CD14-positive monocyte (primary cell): ENCODE data around the gene KNDC1. TPM values are rescaled to one million over a fixed set of nuclear protein-coding genes. Genes with fewer than 3 reads are reported as not detected.

Experiments used
- DNase-seq, 3 donors: peaks; one replicate each; pipeline ENCODE4 v3.0.0-alpha.2; 2011 to 2022
- H2AFZ ChIP-seq: 2 replicates; pipeline ENCODE4 v1.6.0; 2012; ENCODE audit warnings: mild to moderate bottlenecking, low read depth, low read length, inconsistent platforms; ENCODE audit not compliant: insufficient read depth, poor library complexity, severe bottlenecking
- H3K27ac ChIP-seq, 2 donors: 1 replicate in 1 of 2; 2 replicates in 1 of 2; pipeline ENCODE4 v1.5.1; 2012 to 2013; ENCODE audit warnings: low read length in 2 of 2, control low read depth in 1 of 2, inconsistent platforms in 1 of 2, low read depth in 1 of 2, mild to moderate bottlenecking in 1 of 2
- H3K27me3 ChIP-seq, 2 donors: one replicate each; pipeline versions ENCODE4 v1.6.0 to v1.6.1; 2011 to 2013; ENCODE audit warnings: low read length in 2 of 2; ENCODE audit not compliant: control insufficient read depth in 2 of 2, insufficient read depth in 2 of 2
- H3K36me3 ChIP-seq, 2 donors: replicated peaks in 1 of 2; 1 replicate in 1 of 2; 2 replicates in 1 of 2; pipeline versions ENCODE4 v1.5.1 to v1.6.1; 2012 to 2013; ENCODE audit warnings: low read length in 2 of 2, control low read depth in 1 of 2, inconsistent platforms in 1 of 2, mild to moderate bottlenecking in 1 of 2; ENCODE audit not compliant: insufficient read depth in 2 of 2, control insufficient read depth in 1 of 2
- H3K4me1 ChIP-seq, 2 donors: 1 replicate in 1 of 2; 2 replicates in 1 of 2; pipeline versions ENCODE4 v1.5.1 to v1.6.1; 2012 to 2013; ENCODE audit warnings: low read length in 2 of 2, control low read depth in 1 of 2, inconsistent platforms in 1 of 2, mild to moderate bottlenecking in 1 of 2, moderate library complexity in 1 of 2; ENCODE audit not compliant: insufficient read depth in 2 of 2, control insufficient read depth in 1 of 2
- H3K4me2 ChIP-seq: replicated peaks from 2 replicates; pipeline ENCODE3; 2012; ENCODE audit warnings: low read length, moderate library complexity, mild to moderate bottlenecking; ENCODE audit not compliant: poor library complexity, severe bottlenecking; ENCODE audit errors: extremely low read depth
- H3K4me3 ChIP-seq, 3 experiments: fragments of 200-600 bp in 1 of 3; sonication (generic) in 1 of 3; replicated peaks in 1 of 3; 1 replicate in 2 of 3; 2 replicates in 1 of 3; pipeline ENCODE4 v1.5.1; 2011 to 2013; ENCODE audit warnings: low read length in 3 of 3, mild to moderate bottlenecking in 3 of 3, control low read depth in 2 of 3, low read depth in 2 of 3, inconsistent platforms in 1 of 3, moderate library complexity in 1 of 3
- H3K79me2 ChIP-seq: 2 replicates; pipeline ENCODE4 v1.6.0; 2012; ENCODE audit warnings: mild to moderate bottlenecking, control low read depth, inconsistent platforms, low read length, moderate library complexity; ENCODE audit not compliant: insufficient read depth
- H3K9ac ChIP-seq: 2 replicates; pipeline ENCODE4 v1.6.0; 2017; ENCODE audit warnings: low read length, mild to moderate bottlenecking; ENCODE audit not compliant: insufficient read depth, poor library complexity, severe bottlenecking
- H3K9me3 ChIP-seq, 2 donors: replicated peaks in 1 of 2; 1 replicate in 1 of 2; 2 replicates in 1 of 2; pipeline versions ENCODE4 v1.5.1 to v1.6.1; 2012 to 2013; ENCODE audit warnings: low read length in 2 of 2, control low read depth in 1 of 2; ENCODE audit not compliant: control insufficient read depth in 1 of 2, insufficient read depth in 1 of 2
- H4K20me1 ChIP-seq: 2 replicates; pipeline ENCODE4 v1.6.0; 2012; ENCODE audit warnings: mild to moderate bottlenecking, low read length, control low read depth, moderate library complexity; ENCODE audit not compliant: insufficient read depth
- H3K27ac Mint-ChIP-seq, 7 donors: one replicate each; pipeline ENCODE4 v1.8.0; 2020; ENCODE audit warnings: mild to moderate bottlenecking in 7 of 7, mixed read lengths in 7 of 7, moderate library complexity in 6 of 7, inconsistent platforms in 2 of 7
- H3K27me3 Mint-ChIP-seq, 3 donors: one replicate each; pipeline ENCODE4 v1.8.0; 2021 to 2022; ENCODE audit warnings: low read depth in 3 of 3, mild to moderate bottlenecking in 3 of 3, mixed read lengths in 3 of 3, moderate library complexity in 3 of 3, inconsistent platforms in 1 of 3
- H3K36me3 Mint-ChIP-seq, 2 donors: one replicate each; pipeline ENCODE4 v1.8.0; 2020; ENCODE audit warnings: mixed read lengths in 2 of 2, inconsistent platforms in 1 of 2, mild to moderate bottlenecking in 1 of 2
- H3K4me1 Mint-ChIP-seq: one replicate; pipeline ENCODE4 v1.8.0; 2020; ENCODE audit warnings: mild to moderate bottlenecking, mixed read lengths
- H3K4me3 Mint-ChIP-seq, 2 donors: one replicate each; pipeline ENCODE4 v1.8.0; 2020; ENCODE audit warnings: mild to moderate bottlenecking in 2 of 2, mixed read lengths in 2 of 2, moderate library complexity in 1 of 2
- H3K9me3 Mint-ChIP-seq, 7 donors: one replicate each; pipeline ENCODE4 v1.8.0; 2020 to 2022; ENCODE audit warnings: mixed read lengths in 7 of 7, mild to moderate bottlenecking in 6 of 7, moderate library complexity in 6 of 7, inconsistent platforms in 2 of 7
- WGBS: methylation state at CpG from one replicate; pipeline ENCODE4 v1.1.5; 2013; ENCODE audit warnings: missing lambda C conversion rate; ENCODE audit not compliant: insufficient coverage; 5-methylcytosine and 5-hydroxymethylcytosine counted together
- intact Hi-C, 2 donors: fragments of 100-400 bp; cut with micrococcal nuclease; formaldehyde crosslinking; loops; one replicate each; pipeline versions ENCODE4 v1.15.0 to v1.15.1; 2023
- polyA plus RNA-seq, 3 donors: library from polyadenylated mRNA; depleted of rRNA in 1 of 3; unstranded in 2 of 3; stranded (reverse) in 1 of 3; fragments of 300-500 nt in 2 of 3; fragments of >200 nt in 1 of 3; fragmentation: Illumina TruSeq in 2 of 3; gene quantifications; 1 replicate in 2 of 3; 2 replicates in 1 of 3; pipeline ENCODE4 v1.2.3, GENCODE V29; 2012 to 2021
- TF ChIP-seq, protein P1 (sequence below): fragments of 200-600 bp; IDR thresholded peaks from one replicate; pipeline ENCODE4 v1.8.0; 2022; ENCODE audit warnings: antibody characterized with exemption, mild to moderate bottlenecking

The KNDC1 gene
- polyA plus RNA-seq, 3 donors: 0.22 to 0.80 TPM; not detected in 1

GRCh38 chr10:133205146-133205545, 45.1 kb downstream of the KNDC1 start:
- intact Hi-C loops: no loop called here
- no peak overlapping the region for H3K4me3 ChIP-seq
- whole genome bisulfite sequencing: 89% methylated on average over 23 of the region's 23 CpGs
- H3K27me3 Mint-ChIP-seq: peaks cover 0 to 3% (median 2%) of the 10 kb centered on the region in 3 donors
- H3K9me3 ChIP-seq: no peaks in the 10 kb centered on the region
- no peaks in the 10 kb centered on the region for H3K36me3 ChIP-seq
- no peak overlapping the region for H3K4me2 ChIP-seq
- no peaks in the 10 kb centered on the region for H3K79me2 ChIP-seq
- TF ChIP-seq, protein P1, sequence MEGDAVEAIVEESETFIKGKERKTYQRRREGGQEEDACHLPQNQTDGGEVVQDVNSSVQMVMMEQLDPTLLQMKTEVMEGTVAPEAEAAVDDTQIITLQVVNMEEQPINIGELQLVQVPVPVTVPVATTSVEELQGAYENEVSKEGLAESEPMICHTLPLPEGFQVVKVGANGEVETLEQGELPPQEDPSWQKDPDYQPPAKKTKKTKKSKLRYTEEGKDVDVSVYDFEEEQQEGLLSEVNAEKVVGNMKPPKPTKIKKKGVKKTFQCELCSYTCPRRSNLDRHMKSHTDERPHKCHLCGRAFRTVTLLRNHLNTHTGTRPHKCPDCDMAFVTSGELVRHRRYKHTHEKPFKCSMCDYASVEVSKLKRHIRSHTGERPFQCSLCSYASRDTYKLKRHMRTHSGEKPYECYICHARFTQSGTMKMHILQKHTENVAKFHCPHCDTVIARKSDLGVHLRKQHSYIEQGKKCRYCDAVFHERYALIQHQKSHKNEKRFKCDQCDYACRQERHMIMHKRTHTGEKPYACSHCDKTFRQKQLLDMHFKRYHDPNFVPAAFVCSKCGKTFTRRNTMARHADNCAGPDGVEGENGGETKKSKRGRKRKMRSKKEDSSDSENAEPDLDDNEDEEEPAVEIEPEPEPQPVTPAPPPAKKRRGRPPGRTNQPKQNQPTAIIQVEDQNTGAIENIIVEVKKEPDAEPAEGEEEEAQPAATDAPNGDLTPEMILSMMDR: no peak
- H3K4me1 Mint-ChIP-seq: no peaks in the 10 kb centered on the region
- H4K20me1 ChIP-seq: no peaks in the 10 kb centered on the region
- no peaks in the 10 kb centered on the region for H3K9me3 Mint-ChIP-seq
- H3K4me1 ChIP-seq: no peaks in the 10 kb centered on the region
- H3K27ac ChIP-seq: no peak overlapping the region
- no peaks in the 10 kb centered on the region for H3K27me3 ChIP-seq
- H2AFZ ChIP-seq: no peak overlapping the region
- DNase-seq: no peak
- H3K9ac ChIP-seq: no peak overlapping the region
- no peaks in the 10 kb centered on the region for H3K36me3 Mint-ChIP-seq
- H3K27ac Mint-ChIP-seq: no peak overlapping the region
- no peak overlapping the region for H3K4me3 Mint-ChIP-seq

DNA sequence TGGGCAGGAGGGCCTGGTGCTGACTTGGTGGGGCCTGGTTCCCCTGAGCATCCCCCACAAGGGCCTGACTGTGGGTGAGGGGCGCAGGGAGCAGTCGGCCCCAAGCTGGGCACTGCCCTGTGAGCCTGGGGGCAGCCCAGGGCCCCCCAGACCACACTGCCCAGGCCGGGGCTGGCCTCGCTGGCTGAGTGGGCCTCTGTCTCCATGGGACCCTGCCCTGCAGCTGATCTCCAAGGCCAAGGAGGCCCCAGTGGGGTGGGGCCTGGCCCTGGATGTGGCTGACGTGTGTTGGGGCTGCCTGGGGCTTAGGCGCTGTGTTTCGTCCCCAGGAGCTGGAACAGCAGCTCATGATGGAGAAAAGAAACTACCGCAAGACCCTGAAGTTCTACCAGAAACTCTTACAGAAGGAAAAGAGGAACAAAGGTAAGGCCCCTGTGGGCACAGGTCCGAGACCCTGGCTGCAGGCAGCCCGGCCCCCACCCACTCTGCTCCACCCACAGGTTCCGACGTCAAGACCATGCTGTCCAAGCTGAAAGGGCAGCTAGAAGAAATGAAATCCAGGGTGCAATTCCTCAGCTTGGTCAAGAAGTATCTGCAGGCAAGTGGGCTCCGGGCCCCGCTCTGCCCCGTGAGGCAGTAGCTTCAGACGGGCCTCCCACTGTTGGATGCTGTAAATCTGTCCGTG, 46.5 kb downstream of the KNDC1 start:
- Mint-ChIP-seq H3K4me1 (no peaks in the 10 kb centered on the region), H3K4me3 (no peak overlapping the region), H3K27me3 (peaks cover 0 to 3% (median 2%) of the 10 kb centered on the region in 3 donors), H3K36me3 (no peaks in the 10 kb centered on the region), H3K9me3 (no peaks in the 10 kb centered on the region), H3K27ac (peak overlapping the region in 1 of 7 donors; percentile 66)
- TF ChIP-seq, protein P1: no peak
- WGBS: 92% methylated on average over 10 of the region's 17 CpGs
- Histone ChIP-seq H3K27ac (no peak overlapping the region), H3K4me3 (no peak overlapping the region), H3K4me1 (no peaks in the 10 kb centered on the region), H3K9me3 (no peaks in the 10 kb centered on the region), H2AFZ (no peak overlapping the region), H4K20me1 (no peaks in the 10 kb centered on the region), H3K4me2 (no peak overlapping the region), H3K79me2 (no peaks in the 10 kb centered on the region), H3K36me3 (no peaks in the 10 kb centered on the region), H3K27me3 (no peaks in the 10 kb centered on the region), H3K9ac (no peak overlapping the region)
- intact Hi-C loops: no loop called here
- DNase-seq: no peak
